MG63 (cell line): ENCODE measurements around the gene FIG4. TPM values are rescaled to one million over a fixed set of nuclear protein-coding genes. Genes with fewer than 3 reads are reported as not detected.

Experiments used
- total RNA-seq: library from RNA; depleted of rRNA; stranded (reverse); fragments of >200 nt; shearing (Covaris generic); gene quantifications from 2 replicates; pipeline ENCODE4 v1.2.3, GENCODE V29; 2014; ENCODE audit warnings: low replicate concordance; rRNA removed

Gene FIG4
- total RNA-seq, 1 experiment from 2014 or later: 5.0 TPM

Other genes starting within 250 kb of the FIG4 start
- gene MICAL1, start 235.5 kb upstream of the FIG4 start, total RNA-seq: 11.1 and 21.2 TPM in 2 replicates
- 6.0 and 9.8 TPM in 2 replicates for gene ZBTB24, start 208.1 kb upstream of the FIG4 start, total RNA-seq
- gene AK9, start 94 bp upstream of the FIG4 start, total RNA-seq: 2.6 and 5.2 TPM in 2 replicates